ENCODE measurements around the gene THADA.

- no peak for TF ChIP-seq CTCF (IDR thresholded peaks at IDR 0.05)
- TF ChIP-seq POLR2A (IDR thresholded peaks at IDR 0.05) = no peak
These were observed 17.1 kb upstream of the THADA start for GRCh38 chr2:43612944-43613343.
